Measurements from ENCODE around the gene IGSF9.

DNA sequence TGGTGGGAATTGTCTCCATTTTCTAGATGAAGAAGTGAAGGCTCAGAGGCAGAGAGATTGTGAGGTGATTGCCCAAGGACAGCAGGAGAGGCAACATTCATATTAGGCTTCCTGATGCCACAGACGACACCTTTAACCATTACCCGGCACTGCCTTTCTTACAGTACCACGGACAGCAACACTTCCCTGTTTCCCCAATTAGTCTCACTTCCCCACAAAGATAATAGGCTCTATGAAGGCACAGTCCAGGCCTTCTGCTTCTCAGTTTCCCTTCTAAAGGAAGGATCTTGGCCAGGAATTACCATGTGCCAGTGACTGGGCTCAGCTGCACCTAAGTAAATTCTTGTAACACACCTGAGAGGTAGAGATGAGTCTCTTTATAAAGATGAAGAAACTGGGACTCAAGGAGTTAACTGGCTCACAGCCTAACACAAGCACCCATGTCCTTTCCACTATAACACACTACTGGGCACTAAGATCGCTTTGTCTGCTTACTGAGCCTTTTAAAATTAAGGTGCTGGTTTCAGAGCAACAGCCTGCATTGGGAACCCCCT lies 9.6 kb downstream of the IGSF9 start:
- TF ChIP-seq ZC3H4 (CRISPR knock-in tag; IDR thresholded peaks at IDR 0.05; ENCODE audit: borderline replicate concordance) (no peak), NFE2L2 (IDR thresholded peaks at IDR 0.05; ENCODE audit: low read length) (no peak), EZH2 (conservative IDR thresholded peaks at IDR 0.05; ENCODE audit: low read depth, low read length) (no peak), ZFP36 (IDR thresholded peaks at IDR 0.05; ENCODE audit: borderline replicate concordance, low read depth, low read length, partially characterized antibody) (no peak), KLF6 (CRISPR knock-in tag; IDR thresholded peaks at IDR 0.05) (no peak), SP1 (IDR thresholded peaks at IDR 0.05) (no peak), SP1 (CRISPR knock-in tag; IDR thresholded peaks at IDR 0.05) (no peak), NR3C1 (CRISPR knock-in tag; IDR thresholded peaks at IDR 0.05) (no peak), ZBTB7A (CRISPR knock-in tag; IDR thresholded peaks at IDR 0.05) (no peak), ESRRA (CRISPR knock-in tag; IDR thresholded peaks at IDR 0.05; ENCODE audit: low read depth) (no peak)
- TF ChIP-seq, protein P1, sequence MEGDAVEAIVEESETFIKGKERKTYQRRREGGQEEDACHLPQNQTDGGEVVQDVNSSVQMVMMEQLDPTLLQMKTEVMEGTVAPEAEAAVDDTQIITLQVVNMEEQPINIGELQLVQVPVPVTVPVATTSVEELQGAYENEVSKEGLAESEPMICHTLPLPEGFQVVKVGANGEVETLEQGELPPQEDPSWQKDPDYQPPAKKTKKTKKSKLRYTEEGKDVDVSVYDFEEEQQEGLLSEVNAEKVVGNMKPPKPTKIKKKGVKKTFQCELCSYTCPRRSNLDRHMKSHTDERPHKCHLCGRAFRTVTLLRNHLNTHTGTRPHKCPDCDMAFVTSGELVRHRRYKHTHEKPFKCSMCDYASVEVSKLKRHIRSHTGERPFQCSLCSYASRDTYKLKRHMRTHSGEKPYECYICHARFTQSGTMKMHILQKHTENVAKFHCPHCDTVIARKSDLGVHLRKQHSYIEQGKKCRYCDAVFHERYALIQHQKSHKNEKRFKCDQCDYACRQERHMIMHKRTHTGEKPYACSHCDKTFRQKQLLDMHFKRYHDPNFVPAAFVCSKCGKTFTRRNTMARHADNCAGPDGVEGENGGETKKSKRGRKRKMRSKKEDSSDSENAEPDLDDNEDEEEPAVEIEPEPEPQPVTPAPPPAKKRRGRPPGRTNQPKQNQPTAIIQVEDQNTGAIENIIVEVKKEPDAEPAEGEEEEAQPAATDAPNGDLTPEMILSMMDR (CRISPR knock-in tag; IDR thresholded peaks at IDR 0.05) = no peak
- TF ChIP-seq, protein P2, sequence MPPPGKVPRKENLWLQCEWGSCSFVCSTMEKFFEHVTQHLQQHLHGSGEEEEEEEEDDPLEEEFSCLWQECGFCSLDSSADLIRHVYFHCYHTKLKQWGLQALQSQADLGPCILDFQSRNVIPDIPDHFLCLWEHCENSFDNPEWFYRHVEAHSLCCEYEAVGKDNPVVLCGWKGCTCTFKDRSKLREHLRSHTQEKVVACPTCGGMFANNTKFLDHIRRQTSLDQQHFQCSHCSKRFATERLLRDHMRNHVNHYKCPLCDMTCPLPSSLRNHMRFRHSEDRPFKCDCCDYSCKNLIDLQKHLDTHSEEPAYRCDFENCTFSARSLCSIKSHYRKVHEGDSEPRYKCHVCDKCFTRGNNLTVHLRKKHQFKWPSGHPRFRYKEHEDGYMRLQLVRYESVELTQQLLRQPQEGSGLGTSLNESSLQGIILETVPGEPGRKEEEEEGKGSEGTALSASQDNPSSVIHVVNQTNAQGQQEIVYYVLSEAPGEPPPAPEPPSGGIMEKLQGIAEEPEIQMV (CRISPR knock-in tag; IDR thresholded peaks at IDR 0.05; ENCODE audit: low read depth) = no peak
